Breast epithelium (tissue), 3 donors: ENCODE measurements around the gene LYST.

Experiments used
- POLR2AphosphoS5 ChIP-seq, 3 donors: sonication (generic); formaldehyde crosslinking; IDR thresholded peaks; one replicate each; pipeline ENCODE4 v1.6.1; 2017; ENCODE audit warnings: antibody characterized with exemption in 3 of 3
- TF ChIP-seq, protein P1 (sequence below), 3 donors: fragments of 450-650 bp; IDR thresholded peaks; one replicate each; pipeline ENCODE4 v1.5.1; 2016 to 2017; ENCODE audit warnings: antibody characterized with exemption in 3 of 3, mild to moderate bottlenecking in 3 of 3, moderate library complexity in 3 of 3

DNA sequence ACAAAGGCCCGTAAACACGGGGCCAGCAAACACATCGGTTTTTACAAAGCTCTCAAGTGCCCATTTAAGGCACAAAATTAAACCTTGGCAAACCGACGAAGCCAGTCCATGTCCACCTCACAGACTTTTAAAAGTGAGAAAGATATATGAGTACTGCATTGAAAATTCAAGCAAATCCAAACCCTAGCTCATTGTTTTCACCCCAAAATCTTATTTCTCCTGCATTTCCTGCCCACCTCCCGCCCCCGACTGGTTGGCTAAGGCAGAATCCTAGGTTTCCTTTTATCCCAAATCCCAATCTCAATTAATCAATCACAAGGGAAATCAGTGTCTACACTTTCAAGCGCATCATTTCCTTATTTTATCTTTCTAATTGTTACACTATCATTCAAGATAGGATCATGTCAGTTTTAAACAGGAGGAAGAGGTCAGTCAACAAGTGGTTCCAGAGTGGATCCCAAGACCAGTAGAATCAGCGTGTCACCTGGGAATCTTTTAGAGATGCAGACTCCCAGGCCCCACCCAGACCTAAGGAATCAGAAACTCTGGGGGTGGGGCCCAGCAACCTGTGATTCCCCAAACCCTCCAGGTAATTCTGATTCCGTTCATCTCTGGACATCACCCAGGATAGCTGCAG, 215.4 kb downstream of the LYST start:
- TF ChIP-seq POLR2AphosphoS5 (IDR thresholded peaks at IDR 0.05) = no peak
- TF ChIP-seq, protein P1, sequence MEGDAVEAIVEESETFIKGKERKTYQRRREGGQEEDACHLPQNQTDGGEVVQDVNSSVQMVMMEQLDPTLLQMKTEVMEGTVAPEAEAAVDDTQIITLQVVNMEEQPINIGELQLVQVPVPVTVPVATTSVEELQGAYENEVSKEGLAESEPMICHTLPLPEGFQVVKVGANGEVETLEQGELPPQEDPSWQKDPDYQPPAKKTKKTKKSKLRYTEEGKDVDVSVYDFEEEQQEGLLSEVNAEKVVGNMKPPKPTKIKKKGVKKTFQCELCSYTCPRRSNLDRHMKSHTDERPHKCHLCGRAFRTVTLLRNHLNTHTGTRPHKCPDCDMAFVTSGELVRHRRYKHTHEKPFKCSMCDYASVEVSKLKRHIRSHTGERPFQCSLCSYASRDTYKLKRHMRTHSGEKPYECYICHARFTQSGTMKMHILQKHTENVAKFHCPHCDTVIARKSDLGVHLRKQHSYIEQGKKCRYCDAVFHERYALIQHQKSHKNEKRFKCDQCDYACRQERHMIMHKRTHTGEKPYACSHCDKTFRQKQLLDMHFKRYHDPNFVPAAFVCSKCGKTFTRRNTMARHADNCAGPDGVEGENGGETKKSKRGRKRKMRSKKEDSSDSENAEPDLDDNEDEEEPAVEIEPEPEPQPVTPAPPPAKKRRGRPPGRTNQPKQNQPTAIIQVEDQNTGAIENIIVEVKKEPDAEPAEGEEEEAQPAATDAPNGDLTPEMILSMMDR (IDR thresholded peaks at IDR 0.05) = no peak
